ENCODE measurements around the gene DOCK6.

DOCK6 gene

DNA sequence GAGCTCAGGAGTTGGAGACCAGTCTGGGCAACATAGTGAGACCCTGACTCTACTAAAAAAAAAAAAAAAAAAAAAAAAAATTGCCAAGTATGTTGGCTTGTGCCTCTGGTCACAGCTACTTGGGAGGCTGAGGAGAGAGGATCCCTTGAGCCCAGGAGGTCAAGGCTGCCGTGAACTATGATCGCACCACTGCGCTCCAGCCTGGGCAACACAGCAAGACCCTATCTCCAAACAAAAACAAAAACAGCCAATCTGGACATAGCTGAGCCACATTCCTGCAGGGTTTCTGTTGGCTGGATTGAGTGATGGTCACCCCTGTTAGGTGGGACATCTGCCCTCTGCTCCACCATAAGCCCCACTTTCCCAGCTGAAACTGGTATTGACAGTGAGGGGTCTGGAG lies 36.5 kb downstream of the DOCK6 start:
- TF ChIP-seq L3MBTL2 (conservative IDR thresholded peaks at IDR 0.05) (no peak), FOXA1 (IDR thresholded peaks at IDR 0.05) (no peak), HDGF (IDR thresholded peaks at IDR 0.05; ENCODE audit: borderline replicate concordance) (no peak), ZNF384 (IDR thresholded peaks at IDR 0.05) (no peak), ARNT (IDR thresholded peaks at IDR 0.05) (no peak), BHLHE40 (IDR thresholded peaks at IDR 0.05; ENCODE audit: borderline replicate concordance) (no peak), TARDBP (IDR thresholded peaks at IDR 0.05) (no peak), NFRKB (IDR thresholded peaks at IDR 0.05) (no peak), SUZ12 (IDR thresholded peaks at IDR 0.05) (no peak), ELF4 (IDR thresholded peaks at IDR 0.05) (no peak)
- TF ChIP-seq, protein P1, sequence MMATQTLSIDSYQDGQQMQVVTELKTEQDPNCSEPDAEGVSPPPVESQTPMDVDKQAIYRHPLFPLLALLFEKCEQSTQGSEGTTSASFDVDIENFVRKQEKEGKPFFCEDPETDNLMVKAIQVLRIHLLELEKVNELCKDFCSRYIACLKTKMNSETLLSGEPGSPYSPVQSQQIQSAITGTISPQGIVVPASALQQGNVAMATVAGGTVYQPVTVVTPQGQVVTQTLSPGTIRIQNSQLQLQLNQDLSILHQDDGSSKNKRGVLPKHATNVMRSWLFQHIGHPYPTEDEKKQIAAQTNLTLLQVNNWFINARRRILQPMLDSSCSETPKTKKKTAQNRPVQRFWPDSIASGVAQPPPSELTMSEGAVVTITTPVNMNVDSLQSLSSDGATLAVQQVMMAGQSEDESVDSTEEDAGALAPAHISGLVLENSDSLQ (IDR thresholded peaks at IDR 0.05), result no peak
- no peak for DNase-seq (ENCODE audit: extremely low spot score)
- ChIA-PET POLR2A (no interaction called here), CTCF (no interaction called here)

DNA sequence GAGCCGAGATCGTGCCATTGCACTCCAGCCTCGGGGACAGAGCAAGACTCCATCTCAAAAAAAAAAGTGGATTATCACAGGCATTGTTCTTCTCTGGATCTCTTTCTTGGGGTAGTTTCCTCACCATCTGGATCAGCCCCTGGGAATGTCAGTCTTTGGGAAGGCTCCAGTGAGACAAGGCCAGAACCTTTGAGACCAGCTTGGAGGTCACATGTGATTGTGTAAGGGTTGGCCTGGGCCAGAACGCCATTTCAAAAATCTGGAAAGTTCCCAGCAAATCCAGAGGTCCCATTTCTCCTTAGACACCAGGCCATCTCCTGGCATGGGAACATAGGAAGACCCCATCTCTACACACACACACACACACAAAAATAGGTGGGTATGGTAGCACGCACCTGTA lies 37.2 kb downstream of the DOCK6 start:
- TF ChIP-seq FOXA1 (IDR thresholded peaks at IDR 0.05) (no peak), ZNF384 (IDR thresholded peaks at IDR 0.05) (no peak), L3MBTL2 (conservative IDR thresholded peaks at IDR 0.05) (no peak), ARNT (IDR thresholded peaks at IDR 0.05) (no peak), FOXK2 (IDR thresholded peaks at IDR 0.05) (no peak), BHLHE40 (IDR thresholded peaks at IDR 0.05; ENCODE audit: borderline replicate concordance) (no peak), NFRKB (IDR thresholded peaks at IDR 0.05) (no peak), SP1 (IDR thresholded peaks at IDR 0.05) (no peak), TARDBP (IDR thresholded peaks at IDR 0.05) (no peak), CTBP1 (IDR thresholded peaks at IDR 0.05; ENCODE audit: borderline replicate concordance) (no peak), HDGF (IDR thresholded peaks at IDR 0.05; ENCODE audit: borderline replicate concordance) (no peak), FOXM1 (IDR thresholded peaks at IDR 0.05; ENCODE audit: borderline replicate concordance) (no peak), SUZ12 (IDR thresholded peaks at IDR 0.05) (no peak), ELF4 (IDR thresholded peaks at IDR 0.05) (no peak), LEF1 (IDR thresholded peaks at IDR 0.05; ENCODE audit: borderline replicate concordance) (no peak)
- TF ChIP-seq, protein P1 (IDR thresholded peaks at IDR 0.05), result no peak
- no peak for DNase-seq (ENCODE audit: extremely low spot score)
- POLR2A ChIA-PET, result no interaction called here
- CTCF ChIA-PET, result no interaction called here

DNA sequence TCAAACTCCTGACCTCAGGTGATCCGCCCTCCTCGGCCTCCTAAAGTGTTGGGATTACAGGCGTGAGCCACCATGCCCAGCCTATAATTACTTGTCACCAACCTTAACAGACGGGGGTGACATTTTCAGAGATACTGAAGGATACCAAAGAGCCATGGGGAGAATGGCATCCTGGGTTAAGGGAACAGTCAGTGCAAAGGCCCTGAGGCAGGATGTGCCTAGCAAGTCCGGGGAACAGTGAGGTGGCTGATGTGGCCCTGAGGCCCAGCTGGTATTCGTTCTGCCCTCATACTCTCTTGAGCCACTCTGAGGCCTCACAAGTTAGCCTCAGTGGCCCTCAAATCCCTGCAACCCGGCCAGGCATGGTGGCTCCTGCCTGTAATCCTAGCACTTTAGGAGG lies 37.9 kb downstream of the DOCK6 start:
- no peak for DNase-seq (ENCODE audit: extremely low spot score)
- TF ChIP-seq ZNF384 (IDR thresholded peaks at IDR 0.05), result no peak
- no peak for TF ChIP-seq SUZ12 (IDR thresholded peaks at IDR 0.05)
- TF ChIP-seq FOXA1 (IDR thresholded peaks at IDR 0.05), result no peak
- ChIA-PET CTCF (no interaction called here), POLR2A (no interaction called here)

DNA sequence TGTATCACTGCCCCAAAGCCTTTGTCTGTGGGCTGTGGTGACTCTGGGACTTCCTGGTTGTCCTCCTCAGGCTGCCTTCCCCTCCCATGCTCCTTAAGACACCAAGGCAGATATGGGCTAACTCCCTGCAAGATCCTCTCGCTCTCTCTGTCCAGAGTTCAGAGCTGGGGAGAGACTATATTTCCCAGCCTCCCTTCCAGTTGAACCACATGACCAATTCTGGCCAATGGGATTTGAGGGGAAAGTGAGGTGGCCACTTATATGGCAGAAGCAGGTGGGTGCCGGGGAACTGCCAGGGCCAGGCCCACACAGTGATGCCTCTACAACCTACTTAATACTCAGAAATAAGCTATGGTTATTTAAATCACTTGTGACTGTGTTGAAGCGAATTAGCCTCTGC lies 39.1 kb downstream of the DOCK6 start:
- TF ChIP-seq BHLHE40 (IDR thresholded peaks at IDR 0.05; ENCODE audit: borderline replicate concordance), result no peak
- TF ChIP-seq SUZ12 (IDR thresholded peaks at IDR 0.05), result no peak
- TF ChIP-seq FOXM1 (IDR thresholded peaks at IDR 0.05; ENCODE audit: borderline replicate concordance), result no peak
- no peak for TF ChIP-seq HDGF (IDR thresholded peaks at IDR 0.05; ENCODE audit: borderline replicate concordance)
- TF ChIP-seq, protein P1 (IDR thresholded peaks at IDR 0.05), result no peak
- TF ChIP-seq ZNF384 (IDR thresholded peaks at IDR 0.05), result no peak
- no peak for TF ChIP-seq ARNT (IDR thresholded peaks at IDR 0.05)
- no peak for TF ChIP-seq SP1 (IDR thresholded peaks at IDR 0.05)
- DNase-seq (ENCODE audit: extremely low spot score), result no peak
- POLR2A ChIA-PET, result no interaction called here
- CTCF ChIA-PET, result no interaction called here

DNA sequence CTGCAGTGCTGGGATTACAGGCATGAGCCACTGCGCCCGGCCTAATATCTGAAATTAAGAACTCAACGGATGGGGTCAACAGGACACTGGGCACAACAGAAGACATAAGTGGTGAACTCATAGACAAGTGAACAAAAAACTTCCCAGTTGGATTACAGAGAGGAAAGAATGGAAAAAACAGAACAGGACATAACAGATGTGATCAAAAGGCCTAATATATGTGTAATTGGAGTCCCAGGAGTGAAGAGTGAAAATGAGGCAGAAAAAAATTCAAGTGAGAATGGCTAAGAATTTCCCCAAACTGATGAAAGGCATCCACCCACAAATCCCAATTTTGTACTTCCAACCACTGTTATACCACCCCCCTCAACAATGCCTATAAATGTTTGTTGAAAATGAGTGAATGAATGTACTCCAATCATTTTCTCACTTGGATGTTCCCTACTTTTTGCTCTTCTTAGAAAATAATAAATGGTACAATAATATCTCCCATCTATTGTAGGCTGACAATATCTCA lies 41.2 kb downstream of the DOCK6 start:
- ChIA-PET POLR2A (no interaction called here), CTCF (interaction anchor here (0.6 kb wide), 1 partner anchor 29 kb away, joined by 5 read pairs; no protein-coding TSS in a partner anchor)
- TF ChIP-seq BHLHE40 (IDR thresholded peaks at IDR 0.05; ENCODE audit: borderline replicate concordance) (no peak), FOXM1 (IDR thresholded peaks at IDR 0.05; ENCODE audit: borderline replicate concordance) (no peak), NFRKB (IDR thresholded peaks at IDR 0.05) (no peak), CTBP1 (IDR thresholded peaks at IDR 0.05; ENCODE audit: borderline replicate concordance) (no peak)
- TF ChIP-seq, protein P1 (IDR thresholded peaks at IDR 0.05), result no peak
- no peak for DNase-seq (ENCODE audit: extremely low spot score)

DNA sequence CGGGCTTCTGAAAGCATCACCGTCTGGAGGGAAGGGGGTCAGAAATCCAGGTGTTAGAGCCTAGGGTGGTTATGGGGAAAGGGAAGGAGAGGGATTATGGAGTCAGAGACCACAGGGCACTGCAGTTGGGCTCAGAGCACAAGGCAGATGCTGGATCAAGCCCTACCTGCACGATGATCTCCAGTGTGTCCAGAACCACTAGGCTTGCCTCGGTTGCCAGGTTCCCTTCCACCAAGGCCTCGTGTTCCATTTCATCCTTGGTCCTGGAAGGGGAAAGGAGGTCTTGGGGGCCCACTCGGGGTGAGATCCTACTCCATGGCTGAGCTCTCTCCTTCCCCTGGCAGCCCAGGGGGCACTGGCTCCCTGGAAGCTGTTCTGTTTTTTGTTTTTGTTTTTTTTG lies 47.9 kb downstream of the DOCK6 start:
- ChIA-PET POLR2A (no interaction called here), CTCF (no interaction called here)
- no peak for DNase-seq (ENCODE audit: extremely low spot score)
- TF ChIP-seq L3MBTL2 (conservative IDR thresholded peaks at IDR 0.05) (no peak), NFRKB (IDR thresholded peaks at IDR 0.05) (no peak), FOXA1 (IDR thresholded peaks at IDR 0.05) (no peak), TARDBP (IDR thresholded peaks at IDR 0.05) (no peak), SP1 (IDR thresholded peaks at IDR 0.05) (no peak), FOXK2 (IDR thresholded peaks at IDR 0.05) (no peak), SUZ12 (IDR thresholded peaks at IDR 0.05) (no peak)

- TF ChIP-seq LEF1 (IDR thresholded peaks at IDR 0.05; ENCODE audit: borderline replicate concordance), result no peak
- TF ChIP-seq CTBP1 (IDR thresholded peaks at IDR 0.05; ENCODE audit: borderline replicate concordance), result peak; percentile 81
- TF ChIP-seq TARDBP (IDR thresholded peaks at IDR 0.05), result no peak
- no peak for TF ChIP-seq ELF4 (IDR thresholded peaks at IDR 0.05)
- no peak for TF ChIP-seq FOXM1 (IDR thresholded peaks at IDR 0.05; ENCODE audit: borderline replicate concordance)
- CTCF ChIA-PET, result no interaction called here
- POLR2A ChIA-PET, result no interaction called here
- no peak for DNase-seq (ENCODE audit: extremely low spot score)
Observed at GRCh38 chr19:11210656-11210928, 51.7 kb downstream of the DOCK6 start.

Measured in HEK293T (cell line).